Skin of body (tissue), 2 donors: ENCODE measurements around the gene ATXN1. TPM values are rescaled to one million over a fixed set of nuclear protein-coding genes. Genes with fewer than 3 reads are reported as not detected.
A peak's percentile ranks its signal among the peaks of the same experiment; 100 is the strongest.
"Not testable (repeated sequence)": the region's sequence is repeated elsewhere in the genome, so short reads cannot be mapped to it uniquely, and the experiment has no call there.

ENCODE experiments used
- DNase-seq: peaks from one replicate; lab custom pipeline; 2025; lab: John Stamatoyannopoulos, UW
- total RNA-seq: library from RNA; depleted of rRNA; stranded (reverse); fragments of >200 nt; gene quantifications from one replicate; pipeline ENCODE4 v1.2.3, GENCODE V29; 2014

Gene ATXN1
- total RNA-seq, 1 donor from 2014 or later, result 52.6 TPM

- no peak for DNase-seq
Measured at GRCh38 chr6:16419636-16420336, 341.5 kb downstream of the ATXN1 start.

- DNase-seq, result peak; percentile 38
Measured at GRCh38 chr6:16418151-16418550, 343.1 kb downstream of the ATXN1 start.

GRCh38 chr6:16415677-16416076 is 345.6 kb downstream of the ATXN1 start:
- no peak for DNase-seq

GRCh38 chr6:16414205-16414604 is 347.1 kb downstream of the ATXN1 start:
- no peak for DNase-seq

GRCh38 chr6:16413399-16413798 is 347.9 kb downstream of the ATXN1 start:
- no peak for DNase-seq

- no peak for DNase-seq
Measured at GRCh38 chr6:16412982-16413381, 348.3 kb downstream of the ATXN1 start.

GRCh38 chr6:16412171-16412570 is 349.1 kb downstream of the ATXN1 start:
- no peak for DNase-seq

GRCh38 chr6:16409531-16410441 is 351.5 kb downstream of the ATXN1 start:
- peak; percentile 81 for DNase-seq

GRCh38 chr6:16408766-16409165 is 352.5 kb downstream of the ATXN1 start:
- no peak for DNase-seq

- DNase-seq, result no peak
Measured at GRCh38 chr6:16406966-16407365, 354.3 kb downstream of the ATXN1 start.

GRCh38 chr6:16406538-16406937 is 354.7 kb downstream of the ATXN1 start:
- DNase-seq, result not testable (repeated sequence)

GRCh38 chr6:16405375-16405774 is 355.9 kb downstream of the ATXN1 start:
- DNase-seq, result no peak

- no peak for DNase-seq
Measured at GRCh38 chr6:16404456-16404855, 356.8 kb downstream of the ATXN1 start.

GRCh38 chr6:16403831-16404230 is 357.4 kb downstream of the ATXN1 start:
- DNase-seq, result no peak

GRCh38 chr6:16402581-16402900 is 358.7 kb downstream of the ATXN1 start:
- DNase-seq, result peak; percentile 75

GRCh38 chr6:16400248-16400760 is 361.0 kb downstream of the ATXN1 start:
- DNase-seq, result no peak

- DNase-seq, result no peak
Measured at GRCh38 chr6:16399695-16400094, 361.6 kb downstream of the ATXN1 start.

- DNase-seq, result peak; percentile 30
Measured at GRCh38 chr6:16399158-16399557, 362.1 kb downstream of the ATXN1 start.

- peak; percentile 42 for DNase-seq
Measured at GRCh38 chr6:16398587-16398986, 362.7 kb downstream of the ATXN1 start.

- DNase-seq, result no peak
Measured at GRCh38 chr6:16397623-16398022, 363.6 kb downstream of the ATXN1 start.

- no peak for DNase-seq
Measured at GRCh38 chr6:16396497-16397319, 364.6 kb downstream of the ATXN1 start.

- DNase-seq, result no peak
Measured at GRCh38 chr6:16394632-16395031, 366.6 kb downstream of the ATXN1 start.
